HepG2 (cell line): Measurements from ENCODE around the gene ATL2.

Experiments used
- BHLHE40 ChIP-seq: IDR thresholded peaks from 2 replicates; pipeline ENCODE4 v1.6.1; 2011; ENCODE audit warnings: low read length, improper control_type of control experiment
- SP2 ChIP-seq: sonication (generic); formaldehyde crosslinking; IDR thresholded peaks from 2 replicates; pipeline ENCODE4 v1.5.1; 2020; ENCODE audit warnings: mild to moderate bottlenecking, missing genetic modification reagents
- TOPORS ChIP-seq: sonication (generic); formaldehyde crosslinking; IDR thresholded peaks from 2 replicates; pipeline ENCODE4 v1.8.0; 2023; ENCODE audit warnings: mild to moderate bottlenecking, missing genetic modification reagents

GRCh38 chr2:38343212-38343611 is 33.9 kb downstream of the ATL2 start:
- TF ChIP-seq TOPORS (no peak), SP2 (CRISPR knock-in tag) (no peak), BHLHE40 (no peak)
